IMR-90 (cell line): Measurements from ENCODE around the gene MSL3. TPM values are rescaled to one million over a fixed set of nuclear protein-coding genes. Genes with fewer than 3 reads are reported as not detected.
A peak's percentile ranks its signal among the peaks of the same experiment; 100 is the strongest.

ENCODE experiments used
- ATAC-seq: fragments of 200-7000 bp; cut with Tn5 transposase; 2 replicates; pipeline ENCODE4 v1.9.1; 2020; ENCODE audit warnings: low read depth, mild to moderate bottlenecking, moderate library complexity
- BruUV-seq: library from RNA; stranded (reverse); fragments of 400-500 nt; replicated peaks from 2 replicates; lab custom pipeline; 2021; lab: Mats Ljungman, UMichigan
- CTCF ChIA-PET: fragments of 300-600 bp; formaldehyde crosslinking; extraction: SDS; loops from one replicate; lab custom pipeline; 2021; ENCODE audit warnings: antibody characterized with exemption; lab: Yijun Ruan, JAX
- POLR2A ChIA-PET: fragments of 300-600 bp; sonication (Branson Sonifier 250); formaldehyde crosslinking; loops from one replicate; lab custom pipeline; 2022; ENCODE audit warnings: antibody characterized with exemption; ENCODE audit not compliant: unreplicated experiment; lab: Charles Lee
- DNase-seq: peaks from one replicate; pipeline ENCODE4 v3.0.0; 2013
- H2AFZ ChIP-seq: replicated peaks from 2 replicates; pipeline ENCODE3; 2013; ENCODE audit warnings: low read length, mild to moderate bottlenecking; ENCODE audit not compliant: poor library complexity
- H2AK5ac ChIP-seq: 2 replicates; pipeline ENCODE4 v1.6.1; 2013; ENCODE audit warnings: low read depth, low read length, inconsistent platforms
- H2AK9ac ChIP-seq: replicated peaks from 2 replicates; pipeline ENCODE3; 2013; ENCODE audit warnings: mild to moderate bottlenecking, low read depth, low read length, moderate library complexity; ENCODE audit not compliant: poor library complexity
- H2BK120ac ChIP-seq: 2 replicates; pipeline ENCODE4 v1.6.1; 2013; ENCODE audit warnings: low read depth, low read length, inconsistent platforms
- H2BK15ac ChIP-seq: 3 replicates; pipeline ENCODE4 v1.6.1; 2013; ENCODE audit warnings: low read depth, low read length, inconsistent platforms
- H2BK20ac ChIP-seq: 2 replicates; pipeline ENCODE4 v1.6.1; 2013; ENCODE audit warnings: low read depth, mild to moderate bottlenecking, inconsistent platforms, low read length, moderate library complexity
- H2BK5ac ChIP-seq: 2 replicates; pipeline ENCODE4 v1.6.1; 2013; ENCODE audit warnings: mild to moderate bottlenecking, low read depth, low read length, inconsistent platforms; ENCODE audit not compliant: poor library complexity, severe bottlenecking
- H3K14ac ChIP-seq: replicated peaks from 2 replicates; pipeline ENCODE4 v1.6.1; 2013; ENCODE audit warnings: low read depth, low read length, inconsistent platforms
- H3K18ac ChIP-seq: 2 replicates; pipeline ENCODE4 v1.6.1; 2013; ENCODE audit warnings: low read depth, low read length, control low read depth
- H3K23ac ChIP-seq: 2 replicates; pipeline ENCODE4 v1.6.1; 2013; ENCODE audit warnings: low read depth, low read length, inconsistent platforms
- H3K27ac ChIP-seq: 2 replicates; pipeline ENCODE4 v1.5.1; 2013; ENCODE audit warnings: mild to moderate bottlenecking, control low read depth, low read length; ENCODE audit not compliant: insufficient read depth
- H3K27me3 ChIP-seq: 2 replicates; pipeline ENCODE4 v1.6.1; 2013; ENCODE audit warnings: low read length; ENCODE audit not compliant: control insufficient read depth, insufficient read depth
- H3K36me3 ChIP-seq: 2 replicates; pipeline ENCODE4 v1.6.1; 2013; ENCODE audit warnings: low read length, mixed read lengths; ENCODE audit not compliant: control insufficient read depth, insufficient read depth
- H3K4ac ChIP-seq: 2 replicates; pipeline ENCODE4 v1.6.1; 2013; ENCODE audit warnings: low read depth, low read length, inconsistent platforms
- H3K4me1 ChIP-seq: 2 replicates; pipeline ENCODE4 v1.6.1; 2013; ENCODE audit warnings: low read length, mixed read lengths; ENCODE audit not compliant: control insufficient read depth, insufficient read depth
- H3K4me2 ChIP-seq: 2 replicates; pipeline ENCODE4 v1.6.1; 2013; ENCODE audit warnings: low read depth, mild to moderate bottlenecking, control low read depth, low read length, moderate library complexity
- H3K4me3 ChIP-seq: 2 replicates; pipeline ENCODE4 v1.5.1; 2013; ENCODE audit warnings: low read depth, mild to moderate bottlenecking, control low read depth, low read length, moderate library complexity; ENCODE audit not compliant: insufficient read depth
- H3K56ac ChIP-seq: 2 replicates; pipeline ENCODE4 v1.6.1; 2013; ENCODE audit warnings: low read length, inconsistent platforms; ENCODE audit not compliant: insufficient read depth; ENCODE audit errors: extremely low read depth
- H3K79me1 ChIP-seq, 2 experiments: 2 replicates each; pipeline ENCODE4 v1.6.1; 2013; ENCODE audit warnings: low read length in 2 of 2, inconsistent platforms in 1 of 2, low read depth in 1 of 2
- H3K9ac ChIP-seq: 2 replicates; pipeline ENCODE4 v1.6.1; 2013; ENCODE audit warnings: low read depth, low read length, control low read depth
- H3K9me1 ChIP-seq: 2 replicates; pipeline ENCODE4 v1.6.1; 2013; ENCODE audit warnings: low read length, inconsistent platforms; ENCODE audit not compliant: insufficient read depth
- H3K9me3 ChIP-seq: 2 replicates; pipeline ENCODE4 v1.6.1; 2013; ENCODE audit warnings: low read length; ENCODE audit not compliant: control insufficient read depth, insufficient read depth
- H4K20me1 ChIP-seq: 2 replicates; pipeline ENCODE4 v1.6.1; 2013; ENCODE audit warnings: low read length, inconsistent platforms; ENCODE audit not compliant: insufficient read depth
- H4K5ac ChIP-seq: 2 replicates; pipeline ENCODE4 v1.6.1; 2013; ENCODE audit warnings: mild to moderate bottlenecking, low read depth, low read length, control low read depth
- H4K8ac ChIP-seq, 2 experiments: 2 replicates each; pipeline ENCODE4 v1.6.1; 2013; ENCODE audit warnings: low read depth in 2 of 2, low read length in 2 of 2, control low read depth in 1 of 2, inconsistent platforms in 1 of 2
- H4K91ac ChIP-seq: 2 replicates; pipeline ENCODE4 v1.6.1; 2013; ENCODE audit warnings: low read depth, low read length, inconsistent platforms; ENCODE audit not compliant: insufficient read depth
- BHLHE40 ChIP-seq: fragments of 150-350 bp; IDR thresholded peaks from 2 replicates; pipeline ENCODE4 v1.6.1; 2016; ENCODE audit warnings: mild to moderate bottlenecking, low read depth, low read length
- MAFK ChIP-seq: IDR thresholded peaks from 2 replicates; pipeline ENCODE4 v1.6.1; 2012; ENCODE audit warnings: low read depth, low read length, improper control_type of control experiment
- MAZ ChIP-seq: IDR thresholded peaks from 2 replicates; pipeline ENCODE4 v1.6.1; 2012; ENCODE audit warnings: low read depth, mild to moderate bottlenecking, low read length, improper control_type of control experiment, moderate library complexity, borderline replicate concordance
- MXI1 ChIP-seq: IDR thresholded peaks from 2 replicates; pipeline ENCODE4 v1.6.1; 2012; ENCODE audit warnings: low read depth, mild to moderate bottlenecking, low read length, moderate library complexity, borderline replicate concordance
- POLR2A ChIP-seq: IDR thresholded peaks from 2 replicates; pipeline ENCODE4 v1.6.1; 2012; ENCODE audit warnings: mild to moderate bottlenecking, low read depth, low read length
- SMC3 ChIP-seq: fragments of 150-350 bp; IDR thresholded peaks from 2 replicates; pipeline ENCODE4 v1.6.1; 2016; ENCODE audit warnings: low read depth, mild to moderate bottlenecking, antibody characterized with exemption, low read length, moderate library complexity
- WGBS, 2 experiments: methylation state at CpG; one replicate each; pipeline versions ENCODE4 v1.1.5 to v1.1.7; 2013; ENCODE audit warnings: missing lambda C conversion rate in 2 of 2; ENCODE audit not compliant: insufficient read length in 1 of 2; ENCODE audit errors: extremely low coverage in 2 of 2; 5-methylcytosine and 5-hydroxymethylcytosine counted together
- dilution Hi-C: fragments of 300-500 bp; cut with HindIII; formaldehyde crosslinking; loops from one replicate; pipeline ENCODE4 v1.14.3; 2018; ENCODE audit warnings: low sequenced_read_pairs; ENCODE audit not compliant: unreplicated experiment
- in situ Hi-C: fragments of 300-500 bp; cut with MboI; formaldehyde crosslinking; loops from 3 replicates; pipeline ENCODE4 v1.14.3; 2019; ENCODE audit warnings: low sequenced_read_pairs, inconsistent platforms, mixed read lengths
- intact Hi-C: fragments of 100-400 bp; cut with micrococcal nuclease; formaldehyde crosslinking; loops from 2 replicates; pipeline ENCODE4 v1.10.0; 2022
- polyA plus RNA-seq, 3 experiments: library from polyadenylated mRNA; depleted of rRNA; stranded (reverse); fragments of >200 nt; gene quantifications; 2 replicates each; pipeline ENCODE4 v1.2.3, GENCODE V29; 2012; ENCODE audit warnings: low replicate concordance in 1 of 3
- total RNA-seq: library from RNA; depleted of rRNA; stranded (reverse); fragments of >200 nt; gene quantifications from 2 replicates; pipeline ENCODE4 v1.2.3, GENCODE V29; 2012

MSL3 gene
- total and polyA plus RNA-seq, 2 of the 4 experiments (the other 2 are of a cell fraction), result 19.6 to 21.3 TPM

GRCh38 chrX:11724122-11725017, 33.7 kb upstream of the MSL3 start (continued):
- peak; percentile 69 for TF ChIP-seq SMC3

GRCh38 chrX:11725631-11726442, 32.2 kb upstream of the MSL3 start:
- no peak overlapping the region for H3K56ac ChIP-seq
- no peak overlapping the region for H3K27ac ChIP-seq
- BruUV-seq, result no TSS peak
- ChIA-PET POLR2A (no interaction called here), CTCF (interaction anchor here (0.7 kb wide), 1 partner anchor 195 kb away, joined by 3 read pairs; no protein-coding TSS in a partner anchor)
- H3K9ac ChIP-seq, result no peak overlapping the region
- no peak overlapping the region for H2BK120ac ChIP-seq
- no peaks in the 10 kb centered on the region for H3K27me3 ChIP-seq
- no peak overlapping the region for H3K4me2 ChIP-seq
- no peaks in the 10 kb centered on the region for H4K20me1 ChIP-seq
- no peaks in the 10 kb centered on the region for H3K4me1 ChIP-seq
- no peak overlapping the region for H2BK20ac ChIP-seq
- H2AFZ ChIP-seq, result no peak overlapping the region
- H3K9me1 ChIP-seq, result no peaks in the 10 kb centered on the region
- no peak overlapping the region for H3K4me3 ChIP-seq
- H3K18ac ChIP-seq, result no peak overlapping the region
- H2AK9ac ChIP-seq, result no peak overlapping the region
- dilution Hi-C loops, result no loop called here
- H4K91ac ChIP-seq, result no peak overlapping the region
- no peaks in the 10 kb centered on the region for H3K9me3 ChIP-seq
- no peaks in the 10 kb centered on the region for H3K36me3 ChIP-seq
- ATAC-seq (no peak), DNase-seq (no peak)
- no peak overlapping the region for H2BK5ac ChIP-seq
- in situ Hi-C loops, result no loop called here
- WGBS, 2 experiments, result no CpG with 5 or more reads among the region's 8 CpGs
- no peak for TF ChIP-seq MAZ
- TF ChIP-seq POLR2A, result no peak
- no peak for TF ChIP-seq BHLHE40
- no peak for TF ChIP-seq MXI1
- no peak for TF ChIP-seq MAFK
- no peak overlapping the region for H2BK15ac ChIP-seq
- H3K14ac ChIP-seq, result no peak overlapping the region
- intact Hi-C loops, result no loop called here
- no peak overlapping the region for H2AK5ac ChIP-seq
- no peak overlapping the region for H4K5ac ChIP-seq
- H4K8ac ChIP-seq, result no peak overlapping the region
- no peaks in the 10 kb centered on the region for H3K79me1 ChIP-seq
- no peak overlapping the region for H3K23ac ChIP-seq
- no peak overlapping the region for H3K4ac ChIP-seq
